SK-N-SH (cell line): ENCODE measurements around the gene ARFRP1. TPM values are rescaled to one million over a fixed set of nuclear protein-coding genes. Genes with fewer than 3 reads are reported as not detected.

Source experiments
- CTCF ChIA-PET: fragments of 300-600, 350-600 bp; formaldehyde crosslinking; extraction: SDS; loops from one replicate; lab custom pipeline; 2021; lab: Yijun Ruan, JAX
- POLR2A ChIA-PET: fragments of 350-600 bp; sonication (Branson Sonifier 250); formaldehyde crosslinking; extraction: SDS; loops from one replicate; lab custom pipeline; 2020; ENCODE audit warnings: antibody characterized with exemption, inconsistent platforms; lab: Yijun Ruan, JAX
- DNase-seq: peaks from one replicate; pipeline ENCODE4 v3.0.0; 2012
- H2AFZ ChIP-seq: fragments of 200-600 bp; sonication (generic); 2 replicates; pipeline ENCODE4 v1.8.1; 2016; ENCODE audit warnings: antibody characterized with exemption, mild to moderate bottlenecking, low read depth
- H3F3A ChIP-seq: fragments of 200-600 bp; sonication (generic); replicated peaks from 2 replicates; pipeline ENCODE3; 2016; ENCODE audit warnings: antibody characterized with exemption, mild to moderate bottlenecking; ENCODE audit not compliant: insufficient read depth
- H3K27ac ChIP-seq, 2 experiments: fragments of 200-500 bp in 1 of 2; fragments of 200-600 bp in 1 of 2; sonication (Bioruptor generic) in 1 of 2; sonication (generic), shearing (Covaris generic) in 1 of 2; 2 replicates each; pipeline versions ENCODE4 v1.5.1 to v1.6.1; 2014 to 2016; ENCODE audit warnings: low read depth in 2 of 2, inconsistent platforms in 1 of 2, low read length in 1 of 2, mild to moderate bottlenecking in 1 of 2, mixed read lengths in 1 of 2
- H3K27me3 ChIP-seq: fragments of 200-600 bp; sonication (generic), shearing (Covaris generic); 2 replicates; pipeline ENCODE4 v1.6.1; 2016; ENCODE audit warnings: mixed run types; ENCODE audit not compliant: insufficient read depth
- H3K36me3 ChIP-seq, 2 experiments: fragments of 200-500 bp in 1 of 2; fragments of 200-600 bp in 1 of 2; sonication (Bioruptor generic) in 1 of 2; sonication (generic) in 1 of 2; replicated peaks in 1 of 2; 2 replicates each; pipeline versions ENCODE3 to v1.5.1; 2014 to 2016; ENCODE audit warnings: low read length in 1 of 2, mild to moderate bottlenecking in 1 of 2; ENCODE audit not compliant: insufficient read depth in 2 of 2, control insufficient read depth in 1 of 2
- H3K4me1 ChIP-seq, 2 experiments: fragments of 200-500 bp in 1 of 2; fragments of 200-600 bp in 1 of 2; sonication (Bioruptor generic) in 1 of 2; sonication (generic), shearing (Covaris generic) in 1 of 2; 2 replicates each; pipeline versions ENCODE4 v1.5.1 to v1.6.1; 2014 to 2016; ENCODE audit warnings: low read depth in 1 of 2, low read length in 1 of 2, mixed run types in 1 of 2; ENCODE audit not compliant: insufficient read depth in 2 of 2, control insufficient read depth in 1 of 2
- H3K4me2 ChIP-seq: fragments of 200-600 bp; sonication (generic), shearing (Covaris generic); 2 replicates; pipeline ENCODE4 v1.6.1; 2017; ENCODE audit warnings: mixed run types
- H3K4me3 ChIP-seq, 2 experiments: fragments of 200-500 bp in 1 of 2; fragments of 200-600 bp in 1 of 2; sonication (Bioruptor generic) in 1 of 2; sonication (generic), shearing (Covaris generic) in 1 of 2; 2 replicates each; pipeline versions ENCODE4 v1.5.1 to v1.8.1; 2014 to 2016; ENCODE audit warnings: low read depth in 2 of 2, inconsistent platforms in 1 of 2, low read length in 1 of 2, mild to moderate bottlenecking in 1 of 2, mixed read lengths in 1 of 2, moderate library complexity in 1 of 2
- H3K79me2 ChIP-seq: fragments of 200-600 bp; sonication (generic); 2 replicates; pipeline ENCODE4 v1.8.1; 2017; ENCODE audit warnings: mild to moderate bottlenecking; ENCODE audit not compliant: insufficient read depth
- H3K9ac ChIP-seq: fragments of 200-600 bp; sonication (generic); 2 replicates; pipeline ENCODE4 v1.6.1; 2017; ENCODE audit warnings: mixed run types
- H3K9me2 ChIP-seq: fragments of 200-600 bp; sonication (generic); 2 replicates; pipeline ENCODE4 v1.6.1; 2017; ENCODE audit warnings: mixed run types
- H3K9me3 ChIP-seq: fragments of 200-600 bp; sonication (generic); 2 replicates; pipeline ENCODE4 v1.6.1; 2017; ENCODE audit warnings: mixed run types, mild to moderate bottlenecking, moderate library complexity
- H4K20me1 ChIP-seq: fragments of 200-600 bp; sonication (generic); 2 replicates; pipeline ENCODE4 v1.6.1; 2017; ENCODE audit warnings: mild to moderate bottlenecking, mixed run types; ENCODE audit not compliant: insufficient read depth
- CHD2 ChIP-seq: fragments of 150-350 bp; IDR thresholded peaks from 2 replicates; pipeline ENCODE4 v1.6.1; 2018; ENCODE audit warnings: low read length; ENCODE audit not compliant: partially characterized antibody
- CTCF ChIP-seq: fragments of 200-600 bp; sonication (generic); IDR thresholded peaks from 2 replicates; pipeline ENCODE4 v1.6.1; 2017; ENCODE audit warnings: antibody characterized with exemption, mild to moderate bottlenecking, moderate library complexity
- EZH2phosphoT487 ChIP-seq: fragments of 200-600 bp; sonication (generic); IDR thresholded peaks from 2 replicates; pipeline ENCODE4 v1.6.1; 2017; ENCODE audit warnings: low read depth, mixed run types, mild to moderate bottlenecking, antibody characterized with exemption, moderate library complexity, borderline replicate concordance
- GABPA ChIP-seq: IDR thresholded peaks from 2 replicates; pipeline ENCODE4 v1.4.0; 2012; ENCODE audit warnings: low read depth, mild to moderate bottlenecking
- GATA2 ChIP-seq: sonication (generic); formaldehyde crosslinking; IDR thresholded peaks from 2 replicates; pipeline ENCODE4 v1.5.0; 2020; ENCODE audit warnings: mild to moderate bottlenecking, missing genetic modification reagents
- JUND ChIP-seq: IDR thresholded peaks from 2 replicates; pipeline ENCODE4 v1.4.0; 2012
- MEF2A ChIP-seq: IDR thresholded peaks from 2 replicates; pipeline ENCODE4 v1.4.0; 2012; ENCODE audit warnings: low read depth, borderline replicate concordance
- POLR2AphosphoS5 ChIP-seq: IDR thresholded peaks from 2 replicates; pipeline ENCODE4 v1.6.1; 2012; ENCODE audit warnings: low read depth, low read length
- RCOR1 ChIP-seq: fragments of 150-350 bp; IDR thresholded peaks from 2 replicates; pipeline ENCODE4 v1.6.1; 2017; ENCODE audit warnings: antibody characterized with exemption, low read length
- TAF1 ChIP-seq: IDR thresholded peaks from 2 replicates; pipeline ENCODE4 v1.6.1; 2012; ENCODE audit warnings: low read depth, mild to moderate bottlenecking, low read length, moderate library complexity, borderline replicate concordance
- TCF12 ChIP-seq: IDR thresholded peaks from 2 replicates; pipeline ENCODE4 v1.4.0; 2012
- TEAD4 ChIP-seq: IDR thresholded peaks from 2 replicates; pipeline ENCODE4 v1.4.0; 2012; ENCODE audit warnings: mild to moderate bottlenecking, borderline replicate concordance; ENCODE audit not compliant: insufficient read depth
- WGBS: methylation state at CpG from one replicate; pipeline ENCODE4 v1.1.6; 2017; ENCODE audit warnings: low lambda C conversion rate; 5-methylcytosine and 5-hydroxymethylcytosine counted together
- polyA plus RNA-seq, 3 experiments: library from polyadenylated mRNA; depleted of rRNA; stranded (reverse); fragments of >200 nt; gene quantifications; 2 replicates each; pipeline ENCODE4 v1.2.3, GENCODE V29; 2012
- TF ChIP-seq, protein P1 (sequence below): IDR thresholded peaks from 2 replicates; pipeline ENCODE4 v1.4.0; 2012; ENCODE audit warnings: low read depth, borderline replicate concordance
- TF ChIP-seq, protein P2 (sequence below): fragments of 150-350 bp; IDR thresholded peaks from 2 replicates; pipeline ENCODE4 v1.6.1; 2016; ENCODE audit warnings: mild to moderate bottlenecking, low read depth, low read length
- TF ChIP-seq, protein P3 (sequence below): IDR thresholded peaks from 2 replicates; pipeline ENCODE4 v1.6.1; 2012; ENCODE audit warnings: mild to moderate bottlenecking, low read depth, low read length, moderate library complexity

Gene ARFRP1
- polyA plus RNA-seq, 1 of the 3 experiments (the other 2 are of a cell fraction): 72.8 TPM

DNA sequence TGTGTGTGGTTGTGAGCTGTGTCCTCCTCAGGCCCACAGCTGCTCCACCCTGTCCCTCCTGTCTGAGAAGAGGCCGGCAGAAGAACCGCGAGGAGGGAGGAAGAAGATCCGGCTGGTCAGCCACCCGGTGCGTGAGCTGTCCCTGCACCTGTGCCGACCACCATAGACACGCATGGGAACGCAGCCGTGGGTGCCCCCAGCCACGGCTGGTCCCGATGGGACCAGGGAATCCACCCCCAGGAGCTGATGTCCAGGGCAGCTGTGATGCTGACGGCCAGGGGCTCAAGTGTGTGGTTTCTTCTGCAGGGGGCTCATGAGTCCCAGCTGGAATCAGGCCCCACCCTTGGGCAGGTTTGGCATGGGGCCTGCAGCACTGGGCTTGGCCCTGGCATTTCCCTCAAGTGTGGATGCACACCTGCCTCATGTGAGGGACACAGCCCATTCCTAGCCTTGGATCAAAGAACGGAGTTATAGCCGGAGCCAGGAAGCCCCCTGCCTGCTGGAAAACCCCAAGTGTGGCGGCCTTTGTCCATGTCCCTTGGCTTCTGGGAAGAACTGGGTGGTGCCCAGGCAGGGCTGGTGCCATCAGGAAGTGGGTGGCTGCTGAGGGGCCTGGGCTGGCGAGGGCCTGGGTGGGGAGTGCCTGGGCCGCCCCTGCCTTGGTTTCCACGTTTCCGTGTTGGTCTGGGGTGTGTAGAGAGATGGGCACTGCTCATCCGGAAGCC lies 15.9 kb downstream of the ARFRP1 start:
- POLR2A ChIA-PET: no interaction called here
- WGBS: 93% methylated on average over 3 of the region's 21 CpGs
- CTCF ChIA-PET: no interaction called here
- H3K4me2 ChIP-seq: no peak overlapping the region
- no peaks in the 10 kb centered on the region for H3K9me2 ChIP-seq
- peaks cover 0 to 10% of the 10 kb centered on the region in 2 experiments; a peak in 1 of 4 replicates for H3K4me1 ChIP-seq
- no peaks in the 10 kb centered on the region for H3K27me3 ChIP-seq
- H2AFZ ChIP-seq: no peak overlapping the region
- no peak for DNase-seq
- peaks cover 0 to 9% of the 10 kb centered on the region in 2 experiments for H3K36me3 ChIP-seq
- no peaks in the 10 kb centered on the region for H4K20me1 ChIP-seq
- H3K79me2 ChIP-seq: no peaks in the 10 kb centered on the region
- H3K9ac ChIP-seq: no peak overlapping the region
- no peak overlapping the region for H3K4me3 ChIP-seq
- no peaks in the 10 kb centered on the region for H3K9me3 ChIP-seq
- TF ChIP-seq, protein P1, sequence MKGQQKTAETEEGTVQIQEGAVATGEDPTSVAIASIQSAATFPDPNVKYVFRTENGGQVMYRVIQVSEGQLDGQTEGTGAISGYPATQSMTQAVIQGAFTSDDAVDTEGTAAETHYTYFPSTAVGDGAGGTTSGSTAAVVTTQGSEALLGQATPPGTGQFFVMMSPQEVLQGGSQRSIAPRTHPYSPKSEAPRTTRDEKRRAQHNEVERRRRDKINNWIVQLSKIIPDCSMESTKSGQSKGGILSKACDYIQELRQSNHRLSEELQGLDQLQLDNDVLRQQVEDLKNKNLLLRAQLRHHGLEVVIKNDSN: no peak
- TF ChIP-seq GABPA: no peak
- TF ChIP-seq, protein P2, sequence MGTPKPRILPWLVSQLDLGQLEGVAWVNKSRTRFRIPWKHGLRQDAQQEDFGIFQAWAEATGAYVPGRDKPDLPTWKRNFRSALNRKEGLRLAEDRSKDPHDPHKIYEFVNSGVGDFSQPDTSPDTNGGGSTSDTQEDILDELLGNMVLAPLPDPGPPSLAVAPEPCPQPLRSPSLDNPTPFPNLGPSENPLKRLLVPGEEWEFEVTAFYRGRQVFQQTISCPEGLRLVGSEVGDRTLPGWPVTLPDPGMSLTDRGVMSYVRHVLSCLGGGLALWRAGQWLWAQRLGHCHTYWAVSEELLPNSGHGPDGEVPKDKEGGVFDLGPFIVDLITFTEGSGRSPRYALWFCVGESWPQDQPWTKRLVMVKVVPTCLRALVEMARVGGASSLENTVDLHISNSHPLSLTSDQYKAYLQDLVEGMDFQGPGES: no peak
- TF ChIP-seq POLR2AphosphoS5: no peak
- no peak for TF ChIP-seq CHD2
- no peak for TF ChIP-seq TAF1
- TF ChIP-seq, protein P3, sequence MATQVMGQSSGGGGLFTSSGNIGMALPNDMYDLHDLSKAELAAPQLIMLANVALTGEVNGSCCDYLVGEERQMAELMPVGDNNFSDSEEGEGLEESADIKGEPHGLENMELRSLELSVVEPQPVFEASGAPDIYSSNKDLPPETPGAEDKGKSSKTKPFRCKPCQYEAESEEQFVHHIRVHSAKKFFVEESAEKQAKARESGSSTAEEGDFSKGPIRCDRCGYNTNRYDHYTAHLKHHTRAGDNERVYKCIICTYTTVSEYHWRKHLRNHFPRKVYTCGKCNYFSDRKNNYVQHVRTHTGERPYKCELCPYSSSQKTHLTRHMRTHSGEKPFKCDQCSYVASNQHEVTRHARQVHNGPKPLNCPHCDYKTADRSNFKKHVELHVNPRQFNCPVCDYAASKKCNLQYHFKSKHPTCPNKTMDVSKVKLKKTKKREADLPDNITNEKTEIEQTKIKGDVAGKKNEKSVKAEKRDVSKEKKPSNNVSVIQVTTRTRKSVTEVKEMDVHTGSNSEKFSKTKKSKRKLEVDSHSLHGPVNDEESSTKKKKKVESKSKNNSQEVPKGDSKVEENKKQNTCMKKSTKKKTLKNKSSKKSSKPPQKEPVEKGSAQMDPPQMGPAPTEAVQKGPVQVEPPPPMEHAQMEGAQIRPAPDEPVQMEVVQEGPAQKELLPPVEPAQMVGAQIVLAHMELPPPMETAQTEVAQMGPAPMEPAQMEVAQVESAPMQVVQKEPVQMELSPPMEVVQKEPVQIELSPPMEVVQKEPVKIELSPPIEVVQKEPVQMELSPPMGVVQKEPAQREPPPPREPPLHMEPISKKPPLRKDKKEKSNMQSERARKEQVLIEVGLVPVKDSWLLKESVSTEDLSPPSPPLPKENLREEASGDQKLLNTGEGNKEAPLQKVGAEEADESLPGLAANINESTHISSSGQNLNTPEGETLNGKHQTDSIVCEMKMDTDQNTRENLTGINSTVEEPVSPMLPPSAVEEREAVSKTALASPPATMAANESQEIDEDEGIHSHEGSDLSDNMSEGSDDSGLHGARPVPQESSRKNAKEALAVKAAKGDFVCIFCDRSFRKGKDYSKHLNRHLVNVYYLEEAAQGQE: no peak
- TF ChIP-seq JUND: no peak
- no peak for TF ChIP-seq GATA2
- no peak for TF ChIP-seq TEAD4
- TF ChIP-seq MEF2A: no peak
- TF ChIP-seq RCOR1: no peak
- TF ChIP-seq TCF12: no peak
- no peak for TF ChIP-seq EZH2phosphoT487
- no peak for TF ChIP-seq CTCF
- no peak overlapping the region for H3K27ac ChIP-seq
- no peaks in the 10 kb centered on the region for H3F3A ChIP-seq
